ENCODE measurements around the gene ACR.

The ACR gene

DNA sequence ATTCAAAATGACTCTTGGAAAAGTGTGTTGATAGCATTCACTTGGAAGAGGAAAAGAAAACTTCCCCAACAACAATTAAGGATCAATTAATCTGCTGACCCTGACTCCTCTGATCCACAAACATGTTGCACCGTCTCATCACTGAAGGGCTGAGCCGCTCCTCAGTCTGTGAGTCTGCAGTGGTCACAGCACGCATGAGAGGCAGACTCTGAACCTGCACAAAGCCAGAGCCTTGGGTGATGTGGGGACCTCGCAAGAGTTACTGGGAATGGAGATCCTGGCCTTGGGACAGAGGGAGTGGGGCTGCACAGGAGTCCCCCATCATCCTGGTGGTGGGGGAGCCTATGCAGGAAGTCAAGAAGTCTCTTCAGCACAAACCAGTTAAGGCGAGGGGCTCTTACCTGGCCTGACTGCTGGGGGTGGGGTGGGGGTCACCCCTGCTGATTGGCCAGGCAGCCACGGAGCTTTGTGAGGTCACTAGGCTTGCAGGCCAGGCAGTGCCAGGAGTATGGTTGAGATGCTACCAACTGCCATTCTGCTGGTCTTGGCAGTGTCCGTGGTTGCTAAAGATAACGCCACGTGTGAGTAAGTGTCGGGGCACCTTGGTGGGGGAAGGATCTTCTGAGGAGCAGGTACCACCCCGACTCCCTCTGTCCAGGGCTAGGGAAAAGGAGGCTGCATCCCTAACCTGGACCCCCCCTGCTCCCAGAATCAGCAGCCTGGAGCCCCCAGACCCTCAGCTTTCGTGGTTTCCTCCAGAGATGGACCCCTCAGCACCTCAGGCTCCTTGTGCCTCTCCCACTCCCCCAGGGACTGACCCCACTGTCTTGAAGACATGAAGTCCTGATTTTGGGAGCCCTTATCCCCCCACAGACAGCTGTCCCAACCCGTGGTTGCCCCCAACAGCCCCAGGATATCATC is at the start of gene ACR:
ACR (plus strand) TSS at position 477 of the 921 bp plus-strand sequence; CDS start at position 509, 32 bp downstream.
- H4K20me1 ChIP-seq (ENCODE audit: insufficient read depth, low read length) = no peaks in the 10 kb centered on the region
- no peak within 1 kb of the TSS for H3K9ac ChIP-seq (ENCODE audit: low read length)
- H3K27ac ChIP-seq (ENCODE audit: low read length) = no peak within 1 kb of the TSS
- H2AFZ ChIP-seq (ENCODE audit: low read length) = no peak within 1 kb of the TSS
- TF ChIP-seq, protein P1, sequence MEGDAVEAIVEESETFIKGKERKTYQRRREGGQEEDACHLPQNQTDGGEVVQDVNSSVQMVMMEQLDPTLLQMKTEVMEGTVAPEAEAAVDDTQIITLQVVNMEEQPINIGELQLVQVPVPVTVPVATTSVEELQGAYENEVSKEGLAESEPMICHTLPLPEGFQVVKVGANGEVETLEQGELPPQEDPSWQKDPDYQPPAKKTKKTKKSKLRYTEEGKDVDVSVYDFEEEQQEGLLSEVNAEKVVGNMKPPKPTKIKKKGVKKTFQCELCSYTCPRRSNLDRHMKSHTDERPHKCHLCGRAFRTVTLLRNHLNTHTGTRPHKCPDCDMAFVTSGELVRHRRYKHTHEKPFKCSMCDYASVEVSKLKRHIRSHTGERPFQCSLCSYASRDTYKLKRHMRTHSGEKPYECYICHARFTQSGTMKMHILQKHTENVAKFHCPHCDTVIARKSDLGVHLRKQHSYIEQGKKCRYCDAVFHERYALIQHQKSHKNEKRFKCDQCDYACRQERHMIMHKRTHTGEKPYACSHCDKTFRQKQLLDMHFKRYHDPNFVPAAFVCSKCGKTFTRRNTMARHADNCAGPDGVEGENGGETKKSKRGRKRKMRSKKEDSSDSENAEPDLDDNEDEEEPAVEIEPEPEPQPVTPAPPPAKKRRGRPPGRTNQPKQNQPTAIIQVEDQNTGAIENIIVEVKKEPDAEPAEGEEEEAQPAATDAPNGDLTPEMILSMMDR (IDR thresholded peaks at IDR 0.05; ENCODE audit: low read length) = no peak
- TF ChIP-seq EZH2phosphoT487 (IDR thresholded peaks at IDR 0.05; ENCODE audit: low read length) = no peak
- no peak for TF ChIP-seq EZH2 (optimal IDR thresholded peaks at IDR 0.05; ENCODE audit: low read depth, low read length)
- no peaks in the 10 kb centered on the region for H3K9me2 ChIP-seq (replicated peaks; ENCODE audit: insufficient read depth, low read length)
- no peaks in the 10 kb centered on the region for H3K36me3 ChIP-seq (replicated peaks; ENCODE audit: insufficient read depth, low read length)
- peaks cover 11% of the 10 kb centered on the region for H3F3A ChIP-seq (ENCODE audit: insufficient read depth, low read length)
- no peaks in the 10 kb centered on the region for H3K79me2 ChIP-seq (ENCODE audit: low read length)
- H3K4me1 ChIP-seq (ENCODE audit: low read length) = peaks cover 13% of the 10 kb centered on the region
- no peak within 1 kb of the TSS for H3K4me3 ChIP-seq (ENCODE audit: low read length)
- H3K4me2 ChIP-seq (ENCODE audit: low read depth, low read length) = no peak within 1 kb of the TSS
- no peak for DNase-seq
- no peaks in the 10 kb centered on the region for H3K9me3 ChIP-seq (replicated peaks; ENCODE audit: insufficient read depth, low read length)
- H3K27me3 ChIP-seq (replicated peaks; ENCODE audit: insufficient read depth, low read length) = no peaks in the 10 kb centered on the region

DNA sequence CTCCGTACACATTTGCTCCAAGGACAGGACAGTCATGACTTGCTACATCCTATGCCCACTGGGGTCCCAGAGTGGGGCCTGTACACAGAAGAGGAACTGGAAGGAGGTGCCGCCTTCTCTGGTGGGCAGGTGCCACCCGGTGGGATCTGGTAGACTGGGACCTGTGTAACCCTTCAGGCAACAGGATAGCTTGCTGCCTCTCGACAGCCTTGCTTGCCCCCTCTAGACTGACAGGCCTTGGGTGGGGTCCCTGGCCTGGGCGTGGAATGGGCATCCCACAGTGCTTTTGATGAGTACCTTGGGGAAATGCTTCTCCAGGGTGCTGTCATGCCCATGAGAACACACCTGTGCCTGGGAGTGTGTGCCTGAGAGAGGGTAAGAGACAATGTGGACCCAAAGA is 49.6 kb upstream of the ACR start:
- peaks cover 20% of the 10 kb centered on the region for H3K27me3 ChIP-seq (replicated peaks; ENCODE audit: insufficient read depth, low read length)
- no peak overlapping the region for H3K9ac ChIP-seq (ENCODE audit: low read length)
- H4K20me1 ChIP-seq (ENCODE audit: insufficient read depth, low read length) = no peaks in the 10 kb centered on the region
- no peaks in the 10 kb centered on the region for H3K79me2 ChIP-seq (ENCODE audit: low read length)
- no peaks in the 10 kb centered on the region for H3K36me3 ChIP-seq (replicated peaks; ENCODE audit: insufficient read depth, low read length)
- no peaks in the 10 kb centered on the region for H3K9me3 ChIP-seq (replicated peaks; ENCODE audit: insufficient read depth, low read length)
- H3K4me3 ChIP-seq (ENCODE audit: low read length) = no peak overlapping the region
- H3K9me2 ChIP-seq (replicated peaks; ENCODE audit: insufficient read depth, low read length) = no peaks in the 10 kb centered on the region
- H2AFZ ChIP-seq (ENCODE audit: low read length) = no peak overlapping the region
- DNase-seq = no peak
- no peak overlapping the region for H3K4me2 ChIP-seq (ENCODE audit: low read depth, low read length)
- TF ChIP-seq, protein P1 (IDR thresholded peaks at IDR 0.05; ENCODE audit: low read length) = no peak
- no peak for TF ChIP-seq EZH2 (optimal IDR thresholded peaks at IDR 0.05; ENCODE audit: low read depth, low read length)
- no peak for TF ChIP-seq EZH2phosphoT487 (IDR thresholded peaks at IDR 0.05; ENCODE audit: low read length)
- H3K27ac ChIP-seq (ENCODE audit: low read length) = no peak overlapping the region
- peaks cover 9% of the 10 kb centered on the region for H3K4me1 ChIP-seq (ENCODE audit: low read length)
- H3F3A ChIP-seq (ENCODE audit: insufficient read depth, low read length) = peaks cover 12% of the 10 kb centered on the region

DNA sequence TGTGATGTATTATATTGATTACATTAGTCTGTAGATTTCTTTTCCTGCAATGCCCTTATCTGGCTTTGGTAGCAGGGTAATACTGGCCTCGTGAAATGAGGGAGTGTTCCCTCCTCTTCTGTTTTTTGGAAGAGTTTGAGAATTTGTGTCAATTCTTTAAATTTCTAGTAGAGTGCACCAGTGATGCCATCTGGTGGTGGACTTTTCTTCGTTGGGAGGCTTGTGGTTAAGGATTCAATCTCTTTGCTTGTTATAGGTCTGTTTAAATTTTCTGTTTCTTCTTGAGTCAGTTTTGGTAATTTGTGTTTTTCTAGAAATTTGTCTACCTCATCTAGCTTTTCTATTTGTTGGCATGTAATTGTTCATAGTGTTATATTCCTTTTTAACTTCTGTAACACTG is 46.5 kb upstream of the ACR start:
- H3K79me2 ChIP-seq (ENCODE audit: low read length) = no peaks in the 10 kb centered on the region
- no peak overlapping the region for H3K27ac ChIP-seq (ENCODE audit: low read length)
- no peak overlapping the region for H2AFZ ChIP-seq (ENCODE audit: low read length)
- H3F3A ChIP-seq (ENCODE audit: insufficient read depth, low read length) = peaks cover 24% of the 10 kb centered on the region
- no peaks in the 10 kb centered on the region for H3K9me2 ChIP-seq (replicated peaks; ENCODE audit: insufficient read depth, low read length)
- peaks cover 6% of the 10 kb centered on the region for H3K27me3 ChIP-seq (replicated peaks; ENCODE audit: insufficient read depth, low read length)
- peaks cover 21% of the 10 kb centered on the region for H3K4me1 ChIP-seq (ENCODE audit: low read length)
- no peak overlapping the region for H3K9ac ChIP-seq (ENCODE audit: low read length)
- no peaks in the 10 kb centered on the region for H3K9me3 ChIP-seq (replicated peaks; ENCODE audit: insufficient read depth, low read length)
- peak; percentile 54 for DNase-seq
- TF ChIP-seq, protein P1 (IDR thresholded peaks at IDR 0.05; ENCODE audit: low read length) = peak; percentile 67
- no peak for TF ChIP-seq EZH2phosphoT487 (IDR thresholded peaks at IDR 0.05; ENCODE audit: low read length)
- no peak overlapping the region for H3K4me3 ChIP-seq (ENCODE audit: low read length)
- no peak overlapping the region for H3K4me2 ChIP-seq (ENCODE audit: low read depth, low read length)
- no peaks in the 10 kb centered on the region for H3K36me3 ChIP-seq (replicated peaks; ENCODE audit: insufficient read depth, low read length)
- no peaks in the 10 kb centered on the region for H4K20me1 ChIP-seq (ENCODE audit: insufficient read depth, low read length)
